ENCODE measurements around the gene LARGE1.

LARGE1 gene

DNA sequence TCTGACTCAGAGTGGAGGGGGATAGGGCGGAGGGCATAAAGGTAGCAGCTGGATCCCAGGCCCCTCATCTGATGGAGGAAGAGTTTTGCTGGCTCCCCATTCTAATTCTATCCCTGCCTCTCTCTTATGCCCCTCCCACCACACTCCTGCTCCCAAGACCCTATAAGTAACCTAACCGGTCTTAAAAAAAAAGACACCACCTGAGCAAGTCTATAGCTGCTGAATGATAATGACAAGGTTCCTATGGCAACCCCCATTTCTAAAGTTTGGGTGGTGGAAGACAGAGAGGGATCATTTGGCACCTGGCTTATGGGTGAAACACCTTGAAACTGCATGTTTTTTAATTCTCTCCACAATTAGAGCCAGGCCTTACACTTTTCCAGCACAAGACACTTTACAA is 69.6 kb downstream of the LARGE1 start:
- DNase-seq (ENCODE audit: low spot score) = no peak
- H3K4me3 Mint-ChIP-seq = no peak overlapping the region
- no peaks in the 10 kb centered on the region for H3K36me3 Mint-ChIP-seq (ENCODE audit: low read depth)
- peaks cover 2% of the 10 kb centered on the region for H3K4me1 Mint-ChIP-seq (ENCODE audit: low read depth)
- peaks cover 35% of the 10 kb centered on the region for H3K9me3 Mint-ChIP-seq
- H3K27ac Mint-ChIP-seq = no peak overlapping the region
- no peaks in the 10 kb centered on the region for H3K27me3 Mint-ChIP-seq (ENCODE audit: low read depth)

GRCh38 chr22:33850193-33850592 is 70.1 kb downstream of the LARGE1 start:
- Mint-ChIP-seq H3K9me3 (peaks cover 39% of the 10 kb centered on the region), H3K27ac (no peak overlapping the region), H3K36me3 (ENCODE audit: low read depth) (no peaks in the 10 kb centered on the region), H3K27me3 (ENCODE audit: low read depth) (no peaks in the 10 kb centered on the region), H3K4me1 (ENCODE audit: low read depth) (peaks cover 2% of the 10 kb centered on the region), H3K4me3 (no peak overlapping the region)
- DNase-seq (ENCODE audit: low spot score) = no peak

DNA sequence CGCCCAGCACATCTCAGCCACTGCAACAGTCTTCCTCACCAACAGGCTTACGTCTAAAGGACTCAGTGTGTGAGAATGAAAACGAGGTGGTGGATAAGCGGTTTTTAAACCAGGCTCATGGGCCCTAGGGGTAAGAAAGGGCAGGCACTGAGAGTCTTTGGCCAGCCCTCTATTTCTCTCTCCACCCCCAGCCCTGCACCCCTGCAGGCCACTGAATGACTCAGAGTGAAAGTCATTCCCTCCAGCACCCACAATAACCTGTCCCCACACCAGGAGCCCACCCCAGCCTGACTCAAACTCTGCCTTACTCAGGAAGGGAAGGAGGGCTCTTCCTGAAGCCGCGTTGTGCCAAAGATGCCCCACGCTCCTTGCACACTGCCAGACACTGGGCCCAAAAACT is 72.0 kb downstream of the LARGE1 start:
- no peaks in the 10 kb centered on the region for H3K4me1 Mint-ChIP-seq (ENCODE audit: low read depth)
- H3K9me3 Mint-ChIP-seq = peaks cover 38% of the 10 kb centered on the region
- H3K36me3 Mint-ChIP-seq (ENCODE audit: low read depth) = no peaks in the 10 kb centered on the region
- no peaks in the 10 kb centered on the region for H3K27me3 Mint-ChIP-seq (ENCODE audit: low read depth)
- no peak overlapping the region for H3K4me3 Mint-ChIP-seq
- H3K27ac Mint-ChIP-seq = no peak overlapping the region
- no peak for DNase-seq (ENCODE audit: low spot score)

DNA sequence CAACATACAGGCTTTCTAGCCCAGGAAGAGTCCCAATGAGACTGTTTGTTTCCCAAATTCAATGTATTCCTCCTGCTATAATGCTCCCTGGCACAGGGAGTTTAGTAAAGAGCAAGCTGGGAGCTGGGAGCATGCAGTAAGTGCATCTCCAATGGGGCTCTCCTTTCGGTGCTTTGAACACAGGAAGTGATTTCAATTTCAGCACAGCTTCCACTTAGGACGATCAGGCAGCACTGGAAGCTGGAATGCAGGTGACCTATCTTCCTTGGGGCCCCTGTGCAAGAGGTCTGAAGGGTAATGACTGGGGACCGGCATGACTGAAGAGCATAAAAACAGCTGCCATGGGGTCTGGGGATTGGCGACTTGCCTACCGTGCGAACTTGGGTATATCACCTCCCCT is 76.0 kb downstream of the LARGE1 start:
- DNase-seq (ENCODE audit: low spot score) = no peak
- Mint-ChIP-seq H3K4me1 (ENCODE audit: low read depth) (no peaks in the 10 kb centered on the region), H3K4me3 (no peak overlapping the region), H3K27ac (no peak overlapping the region), H3K36me3 (ENCODE audit: low read depth) (no peaks in the 10 kb centered on the region), H3K27me3 (ENCODE audit: low read depth) (no peaks in the 10 kb centered on the region), H3K9me3 (peaks cover 31% of the 10 kb centered on the region)

DNA sequence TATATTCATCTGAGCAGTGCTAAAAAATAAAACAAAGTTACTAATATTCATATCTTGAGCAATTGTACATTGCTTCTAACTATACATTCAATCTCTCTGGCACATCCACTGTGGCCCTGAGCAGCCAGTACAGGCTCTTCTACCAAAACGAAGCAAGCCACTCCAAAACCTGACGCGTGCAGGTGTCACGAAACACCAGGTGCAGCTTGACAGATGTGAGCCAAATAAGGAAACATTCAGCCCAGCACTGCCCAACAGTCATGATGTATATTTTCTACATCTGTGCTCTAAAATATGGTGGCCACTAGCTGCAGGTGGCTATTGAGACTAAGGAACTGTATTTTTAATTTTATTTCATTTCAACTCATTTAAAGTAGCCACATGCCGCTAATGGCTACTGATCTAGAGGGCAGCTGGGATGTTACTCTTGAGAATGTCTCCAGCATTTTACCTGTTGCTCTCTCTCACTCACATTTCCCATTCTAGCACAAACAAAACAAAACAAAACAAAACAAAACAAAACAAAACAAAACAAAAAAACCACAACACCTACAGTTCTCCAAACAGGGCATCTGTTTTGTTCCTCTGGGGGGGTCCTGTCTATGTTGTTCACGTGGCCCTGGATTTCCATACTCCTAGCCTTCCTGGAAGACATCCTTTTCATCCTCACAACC is 77.7 kb downstream of the LARGE1 start:
- Mint-ChIP-seq H3K36me3 (ENCODE audit: low read depth) (no peaks in the 10 kb centered on the region), H3K27me3 (ENCODE audit: low read depth) (no peaks in the 10 kb centered on the region), H3K9me3 (peaks cover 21% of the 10 kb centered on the region), H3K4me3 (no peak overlapping the region), H3K27ac (no peak overlapping the region), H3K4me1 (ENCODE audit: low read depth) (no peaks in the 10 kb centered on the region)
- DNase-seq (ENCODE audit: low spot score) = no peak

DNA sequence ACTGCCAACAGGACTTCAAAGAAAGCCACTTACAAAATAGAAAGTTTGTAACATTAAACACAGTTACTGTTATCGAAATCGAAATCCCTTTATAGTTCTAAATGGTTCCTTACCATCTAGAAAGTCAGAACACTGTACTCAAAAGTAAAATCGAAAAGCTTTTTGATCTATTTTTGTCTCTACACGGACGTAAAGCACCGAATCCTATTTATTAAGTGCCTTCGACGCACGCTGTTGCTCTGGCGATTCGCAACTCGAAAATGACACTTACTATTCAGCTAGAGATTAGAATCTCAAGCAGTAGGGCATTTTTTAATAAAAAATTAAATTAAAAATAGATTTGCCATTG is 78.3 kb downstream of the LARGE1 start:
- no peak overlapping the region for H3K4me3 Mint-ChIP-seq
- no peak overlapping the region for H3K27ac Mint-ChIP-seq
- no peaks in the 10 kb centered on the region for H3K27me3 Mint-ChIP-seq (ENCODE audit: low read depth)
- DNase-seq (ENCODE audit: low spot score) = no peak
- H3K9me3 Mint-ChIP-seq = peaks cover 18% of the 10 kb centered on the region
- no peaks in the 10 kb centered on the region for H3K36me3 Mint-ChIP-seq (ENCODE audit: low read depth)
- H3K4me1 Mint-ChIP-seq (ENCODE audit: low read depth) = no peaks in the 10 kb centered on the region

GRCh38 chr22:33841281-33842005 is 78.8 kb downstream of the LARGE1 start:
- Mint-ChIP-seq H3K27ac (no peak overlapping the region), H3K27me3 (ENCODE audit: low read depth) (no peaks in the 10 kb centered on the region), H3K4me3 (no peak overlapping the region), H3K4me1 (ENCODE audit: low read depth) (no peaks in the 10 kb centered on the region), H3K9me3 (peaks cover 16% of the 10 kb centered on the region), H3K36me3 (ENCODE audit: low read depth) (no peaks in the 10 kb centered on the region)
- DNase-seq (ENCODE audit: low spot score) = no peak

- H3K36me3 Mint-ChIP-seq (ENCODE audit: low read depth) = no peaks in the 10 kb centered on the region
- H3K27ac Mint-ChIP-seq = no peak overlapping the region
- peaks cover 4% of the 10 kb centered on the region for H3K9me3 Mint-ChIP-seq
- no peak overlapping the region for H3K4me3 Mint-ChIP-seq
- no peaks in the 10 kb centered on the region for H3K4me1 Mint-ChIP-seq (ENCODE audit: low read depth)
- no peak for DNase-seq (ENCODE audit: low spot score)
- no peaks in the 10 kb centered on the region for H3K27me3 Mint-ChIP-seq (ENCODE audit: low read depth)
Measured at GRCh38 chr22:33838644-33839043, 81.6 kb downstream of the LARGE1 start.

- no peak overlapping the region for H3K27ac Mint-ChIP-seq
- no peaks in the 10 kb centered on the region for H3K36me3 Mint-ChIP-seq (ENCODE audit: low read depth)
- H3K9me3 Mint-ChIP-seq = peaks cover 4% of the 10 kb centered on the region
- no peak overlapping the region for H3K4me3 Mint-ChIP-seq
- DNase-seq (ENCODE audit: low spot score) = no peak
- H3K4me1 Mint-ChIP-seq (ENCODE audit: low read depth) = no peaks in the 10 kb centered on the region
- H3K27me3 Mint-ChIP-seq (ENCODE audit: low read depth) = no peaks in the 10 kb centered on the region
Measured at GRCh38 chr22:33837826-33838225, 82.5 kb downstream of the LARGE1 start.

GRCh38 chr22:33835265-33835664 is 85.0 kb downstream of the LARGE1 start:
- no peak overlapping the region for H3K27ac Mint-ChIP-seq
- H3K9me3 Mint-ChIP-seq = peaks cover 4% of the 10 kb centered on the region
- no peaks in the 10 kb centered on the region for H3K36me3 Mint-ChIP-seq (ENCODE audit: low read depth)
- no peaks in the 10 kb centered on the region for H3K4me1 Mint-ChIP-seq (ENCODE audit: low read depth)
- DNase-seq (ENCODE audit: low spot score) = no peak
- no peak overlapping the region for H3K4me3 Mint-ChIP-seq
- H3K27me3 Mint-ChIP-seq (ENCODE audit: low read depth) = no peaks in the 10 kb centered on the region

- Mint-ChIP-seq H3K4me3 (no peak overlapping the region), H3K36me3 (ENCODE audit: low read depth) (no peaks in the 10 kb centered on the region), H3K27me3 (ENCODE audit: low read depth) (no peaks in the 10 kb centered on the region), H3K4me1 (ENCODE audit: low read depth) (no peaks in the 10 kb centered on the region), H3K27ac (no peak overlapping the region), H3K9me3 (peaks cover 8% of the 10 kb centered on the region)
- no peak for DNase-seq (ENCODE audit: low spot score)
Measured at GRCh38 chr22:33832558-33833151, 87.6 kb downstream of the LARGE1 start.

DNA sequence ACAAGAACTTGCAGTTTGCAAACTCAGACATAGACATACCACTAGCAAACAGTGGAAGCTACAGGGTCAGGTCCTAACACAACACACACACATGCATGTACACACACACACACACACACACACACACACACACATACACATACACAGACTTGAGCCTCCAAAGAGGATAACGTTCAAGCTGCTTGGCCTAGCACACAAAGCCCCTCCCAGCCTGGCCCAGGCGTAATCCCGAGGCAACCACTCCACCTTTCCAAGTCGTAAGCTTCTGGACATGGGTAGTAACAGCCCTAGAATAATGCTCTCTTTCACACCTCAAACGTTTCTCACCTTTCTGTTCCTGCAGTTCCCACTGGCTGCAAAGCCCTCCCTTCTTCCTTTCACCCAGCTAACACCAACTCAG is 88.6 kb downstream of the LARGE1 start:
- Mint-ChIP-seq H3K9me3 (peaks cover 9% of the 10 kb centered on the region), H3K36me3 (ENCODE audit: low read depth) (no peaks in the 10 kb centered on the region), H3K27ac (no peak overlapping the region), H3K27me3 (ENCODE audit: low read depth) (no peaks in the 10 kb centered on the region), H3K4me3 (no peak overlapping the region), H3K4me1 (ENCODE audit: low read depth) (no peaks in the 10 kb centered on the region)
- no peak for DNase-seq (ENCODE audit: low spot score)

DNA sequence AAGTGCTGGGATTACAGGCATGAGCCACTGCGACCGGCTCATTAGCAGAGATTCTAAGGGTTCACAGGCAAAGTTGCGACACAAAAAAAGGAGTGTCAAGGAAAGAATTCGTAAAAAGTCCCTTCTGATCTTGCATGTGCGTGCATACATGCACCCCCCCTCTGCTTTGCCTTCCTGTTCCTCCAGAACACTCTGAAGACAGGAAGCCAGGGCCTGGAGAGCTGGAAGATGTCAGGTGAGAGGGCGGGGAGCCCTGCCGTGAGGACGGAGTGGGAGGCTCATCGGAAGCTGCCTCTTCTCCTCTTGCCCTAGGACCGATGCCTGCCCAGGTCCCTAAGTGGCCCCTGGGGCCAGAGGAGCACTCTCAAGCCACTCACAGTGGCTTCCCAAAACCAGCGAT is 89.1 kb downstream of the LARGE1 start:
- H3K4me3 Mint-ChIP-seq = no peak overlapping the region
- no peaks in the 10 kb centered on the region for H3K36me3 Mint-ChIP-seq (ENCODE audit: low read depth)
- no peak overlapping the region for H3K27ac Mint-ChIP-seq
- H3K27me3 Mint-ChIP-seq (ENCODE audit: low read depth) = no peaks in the 10 kb centered on the region
- H3K4me1 Mint-ChIP-seq (ENCODE audit: low read depth) = no peaks in the 10 kb centered on the region
- peaks cover 9% of the 10 kb centered on the region for H3K9me3 Mint-ChIP-seq
- no peak for DNase-seq (ENCODE audit: low spot score)

DNA sequence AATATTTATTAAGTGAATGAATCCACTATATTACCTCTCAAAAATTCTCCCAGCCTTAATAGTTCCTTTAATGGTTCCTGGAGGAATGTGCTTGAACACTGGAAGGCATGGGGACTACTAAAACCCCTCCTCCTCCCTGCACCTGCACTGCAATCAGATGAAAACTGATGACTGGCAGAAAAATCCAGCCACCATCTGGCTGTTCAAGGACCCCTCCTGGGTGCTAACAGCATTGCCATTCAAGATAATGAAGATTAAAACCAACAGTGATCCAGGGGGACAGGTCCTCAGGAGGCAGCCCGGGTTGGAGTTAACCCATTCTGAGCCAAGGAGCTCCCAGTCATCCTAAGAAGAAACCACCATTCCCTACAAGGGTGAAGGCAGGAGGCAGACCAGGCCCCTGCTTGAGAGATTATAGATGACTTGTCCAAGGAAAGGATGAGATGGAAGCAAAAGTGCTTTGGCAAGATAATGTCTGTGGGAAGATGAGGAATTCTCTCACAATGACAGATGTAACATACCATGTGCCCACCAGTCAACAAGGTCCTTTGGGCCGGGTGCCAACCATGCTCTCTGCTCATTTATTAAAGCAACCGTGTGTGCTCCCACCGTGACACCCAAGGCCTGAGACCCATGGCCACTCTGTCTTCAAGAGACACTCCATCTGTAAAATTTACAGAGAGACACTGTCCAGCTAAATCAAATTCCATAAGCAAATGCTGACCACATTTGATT is 90.6 kb downstream of the LARGE1 start:
- H3K27me3 Mint-ChIP-seq (ENCODE audit: low read depth) = no peaks in the 10 kb centered on the region
- no peak overlapping the region for H3K27ac Mint-ChIP-seq
- H3K4me3 Mint-ChIP-seq = no peak overlapping the region
- no peaks in the 10 kb centered on the region for H3K36me3 Mint-ChIP-seq (ENCODE audit: low read depth)
- H3K4me1 Mint-ChIP-seq (ENCODE audit: low read depth) = no peaks in the 10 kb centered on the region
- no peak for DNase-seq (ENCODE audit: low spot score)
- H3K9me3 Mint-ChIP-seq = peaks cover 11% of the 10 kb centered on the region
